ENCODE data around the gene CHMP4B.

The CHMP4B gene

DNA sequence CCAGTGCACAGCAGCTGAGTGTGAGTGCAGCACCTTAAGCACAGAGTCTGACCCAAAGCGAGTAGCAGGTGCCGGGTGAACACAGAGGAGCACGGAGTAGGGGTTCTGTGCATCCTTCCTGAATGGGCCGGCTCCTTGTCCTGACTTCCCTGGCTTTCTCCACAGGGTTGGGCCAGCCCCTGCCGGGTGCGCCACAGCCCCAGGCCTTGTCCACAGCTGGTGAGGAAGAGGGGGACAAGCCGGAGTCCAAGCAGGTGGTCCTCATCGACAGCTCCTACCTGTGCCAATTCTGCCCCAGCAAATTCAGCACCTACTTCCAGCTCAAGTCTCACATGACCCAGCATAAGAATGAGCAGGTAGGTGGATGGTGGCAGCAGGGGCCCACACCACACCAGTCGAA, 44.5 kb upstream of the CHMP4B start:
- H3K9ac ChIP-seq (ENCODE audit: low read depth, low read length, poor library complexity) = no peak overlapping the region
- no peak overlapping the region for H2BK15ac ChIP-seq (ENCODE audit: low read length)
- H3K27ac ChIP-seq (replicated peaks; ENCODE audit: low read length) = no peak overlapping the region
- DNase-seq (ENCODE audit: low spot score) = no peak
- H2BK5ac ChIP-seq (ENCODE audit: low read length) = no peak overlapping the region
- no peaks in the 10 kb centered on the region for H3K36me3 ChIP-seq (replicated peaks in 1 of 2; ENCODE audit: control insufficient read depth in 2 of 2, insufficient read depth in 2 of 2, low read length in 2 of 2)
- no peak overlapping the region for H3K14ac ChIP-seq (ENCODE audit: low read length)
- peaks cover 2% of the 10 kb centered on the region for H3K79me1 ChIP-seq (ENCODE audit: low read depth, low read length)
- no peak overlapping the region for H2AK5ac ChIP-seq (ENCODE audit: low read depth, low read length)
- H3K4ac ChIP-seq (ENCODE audit: low read length) = no peak overlapping the region
- H2AFZ ChIP-seq (ENCODE audit: low read length) = no peak overlapping the region
- H3K27me3 ChIP-seq (ENCODE audit: control insufficient read depth in 3 of 3, insufficient read depth in 3 of 3, low read depth in 1 of 3, low read length in 3 of 3) = no peaks in the 10 kb centered on the region
- H3K4me3 ChIP-seq (ENCODE audit: low read length in 2 of 2) = no peak overlapping the region
- H4K91ac ChIP-seq (ENCODE audit: low read depth, low read length, poor library complexity) = no peak overlapping the region
- no peak overlapping the region for H2BK120ac ChIP-seq (ENCODE audit: low read depth, low read length)
- no peak overlapping the region for H4K8ac ChIP-seq (ENCODE audit: low read depth, low read length)
- H3K4me1 ChIP-seq (ENCODE audit: control insufficient read depth in 2 of 2, insufficient read depth in 1 of 2, low read depth in 1 of 2, low read length in 2 of 2) = no peaks in the 10 kb centered on the region
- no peak overlapping the region for H3K18ac ChIP-seq (ENCODE audit: low read length)
- H3K4me2 ChIP-seq (ENCODE audit: insufficient read depth, low read length, poor library complexity, severe bottlenecking) = no peak overlapping the region
- H2BK12ac ChIP-seq (ENCODE audit: low read length) = no peak overlapping the region
- WGBS, 2 donors (ENCODE audit: extremely low coverage in 2 of 2, insufficient read length in 2 of 2, insufficient replicate concordance in 1 of 2) = no CpG with 5 or more reads among the region's 9 CpGs
- no peak overlapping the region for H3K23ac ChIP-seq (ENCODE audit: low read depth, low read length, poor library complexity)
- H3K9me3 ChIP-seq (replicated peaks in 1 of 2; ENCODE audit: control insufficient read depth in 2 of 2, insufficient read depth in 1 of 2, low read depth in 1 of 2, low read length in 2 of 2) = no peaks in the 10 kb centered on the region

- no peak for DNase-seq (ENCODE audit: low spot score)
- no peak overlapping the region for H3K27ac ChIP-seq (replicated peaks; ENCODE audit: low read length)
- H4K8ac ChIP-seq (ENCODE audit: low read depth, low read length) = no peak overlapping the region
- no peak overlapping the region for H3K4ac ChIP-seq (ENCODE audit: low read length)
- H3K4me2 ChIP-seq (ENCODE audit: insufficient read depth, low read length, poor library complexity, severe bottlenecking) = no peak overlapping the region
- no peak overlapping the region for H2AK5ac ChIP-seq (ENCODE audit: low read depth, low read length)
- no peaks in the 10 kb centered on the region for H3K79me1 ChIP-seq (ENCODE audit: low read depth, low read length)
- H3K9ac ChIP-seq (ENCODE audit: low read depth, low read length, poor library complexity) = no peak overlapping the region
- no peak overlapping the region for H2BK5ac ChIP-seq (ENCODE audit: low read length)
- H4K91ac ChIP-seq (ENCODE audit: low read depth, low read length, poor library complexity) = no peak overlapping the region
- no peak overlapping the region for H3K4me3 ChIP-seq (ENCODE audit: low read length in 2 of 2)
- H3K14ac ChIP-seq (ENCODE audit: low read length) = no peak overlapping the region
- no peak overlapping the region for H2AFZ ChIP-seq (ENCODE audit: low read length)
- no peaks in the 10 kb centered on the region for H3K27me3 ChIP-seq (ENCODE audit: control insufficient read depth in 3 of 3, insufficient read depth in 3 of 3, low read depth in 1 of 3, low read length in 3 of 3)
- H3K18ac ChIP-seq (ENCODE audit: low read length) = no peak overlapping the region
- no peak overlapping the region for H2BK15ac ChIP-seq (ENCODE audit: low read length)
- H3K4me1 ChIP-seq (ENCODE audit: control insufficient read depth in 2 of 2, insufficient read depth in 1 of 2, low read depth in 1 of 2, low read length in 2 of 2) = no peaks in the 10 kb centered on the region
- no peaks in the 10 kb centered on the region for H3K9me3 ChIP-seq (replicated peaks in 1 of 2; ENCODE audit: control insufficient read depth in 2 of 2, insufficient read depth in 1 of 2, low read depth in 1 of 2, low read length in 2 of 2)
- no peak overlapping the region for H2BK12ac ChIP-seq (ENCODE audit: low read length)
- H3K23ac ChIP-seq (ENCODE audit: low read depth, low read length, poor library complexity) = no peak overlapping the region
- H3K36me3 ChIP-seq (replicated peaks in 1 of 2; ENCODE audit: control insufficient read depth in 2 of 2, insufficient read depth in 2 of 2, low read length in 2 of 2) = no peaks in the 10 kb centered on the region
- no peak overlapping the region for H2BK120ac ChIP-seq (ENCODE audit: low read depth, low read length)
- WGBS, 2 donors (ENCODE audit: extremely low coverage in 2 of 2, insufficient read length in 2 of 2, insufficient replicate concordance in 1 of 2) = no CpG with 5 or more reads among the region's 2 CpGs
Observed at GRCh38 chr20:33767777-33768138, 43.4 kb upstream of the CHMP4B start.

DNA sequence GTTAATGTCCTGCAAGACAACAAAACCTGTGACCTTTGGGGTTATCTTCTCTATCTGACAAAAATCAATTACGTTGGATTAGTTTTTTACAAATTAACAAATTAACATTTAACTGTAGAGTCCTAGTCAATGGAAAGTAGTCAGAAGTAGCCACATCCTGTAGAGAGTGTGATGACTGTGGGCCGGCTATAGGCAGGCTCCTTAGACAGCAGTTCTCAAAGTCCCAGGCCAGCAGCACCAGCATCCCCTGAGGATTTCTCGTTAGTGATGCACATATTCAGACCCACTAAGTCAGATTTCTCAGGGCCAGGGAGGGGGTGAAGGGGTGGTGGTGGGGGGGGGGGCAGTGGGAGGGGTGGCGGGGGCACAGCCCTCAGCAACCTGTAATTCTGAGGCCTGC, 42.1 kb upstream of the CHMP4B start:
- Histone ChIP-seq H2AK5ac (ENCODE audit: low read depth, low read length) (no peak overlapping the region), H3K4me2 (ENCODE audit: insufficient read depth, low read length, poor library complexity, severe bottlenecking) (no peak overlapping the region), H3K4ac (ENCODE audit: low read length) (no peak overlapping the region), H2BK120ac (ENCODE audit: low read depth, low read length) (no peak overlapping the region), H2BK15ac (ENCODE audit: low read length) (no peak overlapping the region), H4K91ac (ENCODE audit: low read depth, low read length, poor library complexity) (no peak overlapping the region), H3K4me1 (ENCODE audit: control insufficient read depth in 2 of 2, insufficient read depth in 1 of 2, low read depth in 1 of 2, low read length in 2 of 2) (no peaks in the 10 kb centered on the region), H3K9ac (ENCODE audit: low read depth, low read length, poor library complexity) (no peak overlapping the region), H3K27me3 (ENCODE audit: control insufficient read depth in 3 of 3, insufficient read depth in 3 of 3, low read depth in 1 of 3, low read length in 3 of 3) (no peaks in the 10 kb centered on the region), H3K4me3 (ENCODE audit: low read length in 2 of 2) (no peak overlapping the region), H2AFZ (ENCODE audit: low read length) (no peak overlapping the region), H3K27ac (replicated peaks; ENCODE audit: low read length) (no peak overlapping the region), H3K14ac (ENCODE audit: low read length) (no peak overlapping the region), H3K36me3 (replicated peaks in 1 of 2; ENCODE audit: control insufficient read depth in 2 of 2, insufficient read depth in 2 of 2, low read length in 2 of 2) (no peaks in the 10 kb centered on the region), H3K79me1 (ENCODE audit: low read depth, low read length) (no peaks in the 10 kb centered on the region), H2BK5ac (ENCODE audit: low read length) (no peak overlapping the region), H4K8ac (ENCODE audit: low read depth, low read length) (no peak overlapping the region), H2BK12ac (ENCODE audit: low read length) (no peak overlapping the region), H3K23ac (ENCODE audit: low read depth, low read length, poor library complexity) (no peak overlapping the region), H3K18ac (ENCODE audit: low read length) (no peak overlapping the region), H3K9me3 (replicated peaks in 1 of 2; ENCODE audit: control insufficient read depth in 2 of 2, insufficient read depth in 1 of 2, low read depth in 1 of 2, low read length in 2 of 2) (no peaks in the 10 kb centered on the region)
- WGBS, 2 donors (ENCODE audit: extremely low coverage in 2 of 2, insufficient read length in 2 of 2, insufficient replicate concordance in 1 of 2) = no CpG with 5 or more reads among the region's 4 CpGs
- no peak for DNase-seq (ENCODE audit: low spot score)

- H2BK12ac ChIP-seq (ENCODE audit: low read length) = no peak overlapping the region
- H2BK15ac ChIP-seq (ENCODE audit: low read length) = no peak overlapping the region
- no peak overlapping the region for H3K4ac ChIP-seq (ENCODE audit: low read length)
- peak overlapping the region; percentile 56 for H3K14ac ChIP-seq (ENCODE audit: low read length)
- no peak overlapping the region for H2AFZ ChIP-seq (ENCODE audit: low read length)
- no peak overlapping the region for H3K18ac ChIP-seq (ENCODE audit: low read length)
- H2BK5ac ChIP-seq (ENCODE audit: low read length) = no peak overlapping the region
- no peak overlapping the region for H3K27ac ChIP-seq (replicated peaks; ENCODE audit: low read length)
- H3K4me3 ChIP-seq (ENCODE audit: low read length in 2 of 2) = no peak overlapping the region
- H2BK120ac ChIP-seq (ENCODE audit: low read depth, low read length) = no peak overlapping the region
- no peak overlapping the region for H3K9ac ChIP-seq (ENCODE audit: low read depth, low read length, poor library complexity)
- H3K36me3 ChIP-seq (replicated peaks in 1 of 2; ENCODE audit: control insufficient read depth in 2 of 2, insufficient read depth in 2 of 2, low read length in 2 of 2) = no peaks in the 10 kb centered on the region
- peak overlapping the region; percentile 37 for H2AK5ac ChIP-seq (ENCODE audit: low read depth, low read length)
- no peaks in the 10 kb centered on the region for H3K27me3 ChIP-seq (ENCODE audit: control insufficient read depth in 3 of 3, insufficient read depth in 3 of 3, low read depth in 1 of 3, low read length in 3 of 3)
- H4K91ac ChIP-seq (ENCODE audit: low read depth, low read length, poor library complexity) = no peak overlapping the region
- H3K4me1 ChIP-seq (ENCODE audit: control insufficient read depth in 2 of 2, insufficient read depth in 1 of 2, low read depth in 1 of 2, low read length in 2 of 2) = no peaks in the 10 kb centered on the region
- no peak for DNase-seq (ENCODE audit: low spot score)
- WGBS, 2 donors (ENCODE audit: extremely low coverage in 2 of 2, insufficient read length in 2 of 2, insufficient replicate concordance in 1 of 2) = no CpG with 5 or more reads among the region's 10 CpGs
- no peak overlapping the region for H3K23ac ChIP-seq (ENCODE audit: low read depth, low read length, poor library complexity)
- H3K79me1 ChIP-seq (ENCODE audit: low read depth, low read length) = no peaks in the 10 kb centered on the region
- H4K8ac ChIP-seq (ENCODE audit: low read depth, low read length) = no peak overlapping the region
- H3K4me2 ChIP-seq (ENCODE audit: insufficient read depth, low read length, poor library complexity, severe bottlenecking) = no peak overlapping the region
- no peaks in the 10 kb centered on the region for H3K9me3 ChIP-seq (replicated peaks in 1 of 2; ENCODE audit: control insufficient read depth in 2 of 2, insufficient read depth in 1 of 2, low read depth in 1 of 2, low read length in 2 of 2)
Observed at GRCh38 chr20:33770005-33770404, 41.1 kb upstream of the CHMP4B start.
